GM12873 (cell line): Measurements from ENCODE around the gene HNRNPL.

Source experiments
- CTCF ChIP-seq: IDR thresholded peaks from 2 replicates; pipeline ENCODE4 v1.5.1; 2012; ENCODE audit warnings: low read depth, mild to moderate bottlenecking, moderate library complexity, low read length, control low read depth; ENCODE audit not compliant: insufficient read depth; ENCODE audit errors: missing control alignments

The HNRNPL gene

GRCh38 chr19:38838986-38839761, 10.6 kb downstream of the HNRNPL start:
- no peak for TF ChIP-seq CTCF

DNA sequence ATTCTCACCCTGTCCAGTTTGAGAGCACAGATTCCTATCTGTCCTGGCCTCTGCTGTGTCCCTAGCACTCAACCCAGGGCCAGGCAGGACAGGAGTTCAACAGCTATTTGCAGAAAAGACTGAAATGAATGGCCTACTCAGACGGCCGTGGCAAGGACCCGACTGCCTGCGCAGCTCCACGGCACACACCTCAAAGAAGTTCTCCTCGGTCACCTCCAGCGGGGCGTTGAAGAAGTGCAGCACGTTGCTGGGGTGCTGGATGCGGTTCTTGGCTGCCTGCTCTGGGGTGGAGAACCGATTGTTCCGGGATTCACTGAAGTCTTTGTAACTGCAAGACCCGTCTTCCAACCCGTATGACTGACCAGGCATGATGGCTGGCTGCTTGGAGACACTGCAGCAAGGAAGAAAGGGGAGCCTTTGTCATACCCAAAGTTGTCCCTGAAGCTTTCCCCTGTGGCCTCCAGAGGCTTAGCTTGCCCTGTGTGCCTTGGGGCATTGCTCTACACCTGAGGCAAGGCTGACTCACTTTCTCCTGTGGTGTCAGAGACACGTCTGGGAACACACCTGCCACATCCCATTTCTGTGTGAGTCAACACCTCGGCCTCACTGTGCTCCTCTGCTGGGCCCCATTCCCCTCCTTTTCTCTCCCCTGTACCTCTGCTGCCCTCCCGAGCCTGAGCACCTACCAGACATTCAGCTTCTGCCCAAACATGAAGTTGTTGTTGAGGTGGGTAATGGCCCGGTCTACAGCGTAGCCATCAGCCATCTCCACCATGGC, 11.4 kb downstream of the HNRNPL start:
- no peak for TF ChIP-seq CTCF

GRCh38 chr19:38837656-38838121, 12.1 kb downstream of the HNRNPL start:
- no peak for TF ChIP-seq CTCF

DNA sequence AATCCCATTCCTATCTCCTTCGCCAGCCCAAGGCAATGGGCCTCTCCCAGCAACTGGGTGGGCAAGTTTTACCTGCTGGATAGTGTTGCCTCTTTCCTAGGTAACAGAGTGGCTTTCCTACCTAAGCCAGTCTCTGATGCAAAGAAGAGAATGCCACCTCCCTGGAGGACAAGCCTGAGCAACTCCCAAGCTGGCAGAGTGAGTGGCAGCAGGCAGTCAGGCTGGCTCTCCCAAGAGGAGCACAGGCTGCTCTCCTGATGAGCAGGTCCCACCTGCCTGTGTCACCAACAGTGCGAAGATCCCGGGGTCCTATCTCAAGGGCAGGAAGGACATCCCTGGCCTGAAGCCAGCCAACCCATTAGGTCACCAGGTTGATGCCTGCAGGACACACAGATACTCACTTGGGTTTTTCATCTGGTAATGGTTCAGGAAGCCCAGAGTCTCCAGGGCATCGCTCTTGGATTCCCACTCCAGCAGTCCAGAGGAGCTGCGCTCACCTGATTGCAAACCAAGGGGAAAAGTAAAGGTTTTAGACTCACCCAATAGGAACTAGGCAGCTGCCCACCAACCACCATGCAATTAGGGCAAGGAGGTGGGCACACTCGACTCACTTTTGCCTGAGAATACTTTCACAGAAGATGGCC, 12.7 kb downstream of the HNRNPL start:
- no peak for TF ChIP-seq CTCF

DNA sequence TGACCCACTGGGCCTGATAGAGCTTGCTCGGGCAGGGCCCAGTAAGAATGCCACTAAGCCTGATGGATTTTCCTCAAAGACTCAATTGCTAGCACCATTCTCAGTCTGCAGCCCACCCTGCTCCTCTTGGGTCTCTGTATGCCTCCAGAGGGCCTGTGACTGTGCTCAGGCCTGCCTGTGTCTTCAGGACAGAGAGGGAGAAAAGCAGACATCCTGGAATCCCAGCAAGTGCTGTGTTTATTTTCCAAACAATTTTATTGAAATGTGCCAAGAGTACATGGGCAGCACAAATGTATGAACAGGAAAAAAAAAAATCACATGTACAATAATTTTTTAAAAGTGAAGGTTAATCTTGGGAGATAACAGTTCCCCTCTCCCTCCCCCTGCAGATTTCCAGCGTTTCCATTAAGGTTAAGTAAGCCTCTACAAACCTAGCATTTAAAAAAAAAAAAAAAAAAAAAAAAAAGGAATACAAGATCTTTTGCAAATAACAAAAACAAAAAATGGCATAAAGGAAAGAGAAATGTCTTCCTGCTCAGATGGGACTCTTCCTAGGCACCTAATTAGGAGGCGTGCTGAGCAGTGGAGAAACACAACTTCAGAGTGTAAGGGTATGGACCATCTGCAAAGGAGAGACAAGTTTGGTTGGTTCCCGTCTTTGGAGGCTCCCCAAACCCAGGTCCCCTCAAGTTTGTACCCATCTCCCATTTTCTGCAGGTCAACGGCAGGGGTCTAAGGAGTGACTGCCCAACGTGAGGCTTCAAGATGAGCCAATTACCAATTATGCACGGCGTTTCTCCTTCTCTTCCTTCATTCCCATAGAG, 13.4 kb downstream of the HNRNPL start:
- TF ChIP-seq CTCF = no peak

GRCh38 chr19:38834590-38834989, 15.2 kb downstream of the HNRNPL start:
- no peak for TF ChIP-seq CTCF
